HepG2 (cell line): ENCODE measurements around the gene IRF4. TPM values are rescaled to one million over a fixed set of nuclear protein-coding genes. Genes with fewer than 3 reads are reported as not detected.

Experiments
- ATF3 ChIP-seq: sonication (generic); formaldehyde crosslinking; IDR thresholded peaks from 2 replicates; pipeline ENCODE4 v1.4.0; 2020; ENCODE audit warnings: missing genetic modification reagents
- CBX1 ChIP-seq: IDR thresholded peaks from one replicate; pipeline ENCODE4 v1.6.1; 2016; ENCODE audit warnings: antibody characterized with exemption, low read depth
- GZF1 ChIP-seq: sonication (generic); formaldehyde crosslinking; IDR thresholded peaks from 2 replicates; pipeline ENCODE4 v1.5.1; 2020; ENCODE audit warnings: mild to moderate bottlenecking, missing genetic modification reagents
- HNF1A ChIP-seq, 2 experiments: sonication (generic) in 1 of 2; formaldehyde crosslinking in 1 of 2; IDR thresholded peaks; 2 replicates each; pipeline versions ENCODE4 v1.4.0 to v1.6.1; 2016 to 2020; ENCODE audit warnings: borderline replicate concordance in 1 of 2, low read depth in 1 of 2, mild to moderate bottlenecking in 1 of 2, missing genetic modification reagents in 1 of 2
- PITX1 ChIP-seq: sonication (generic); formaldehyde crosslinking; IDR thresholded peaks from 2 replicates; pipeline ENCODE4 v1.5.1; 2020; ENCODE audit warnings: mild to moderate bottlenecking, missing genetic modification reagents
- ZBTB10 ChIP-seq: sonication (generic); formaldehyde crosslinking; IDR thresholded peaks from 2 replicates; pipeline ENCODE4 v1.4.0; 2020; ENCODE audit warnings: missing genetic modification reagents, borderline replicate concordance
- ZNF124 ChIP-seq: sonication (generic); formaldehyde crosslinking; IDR thresholded peaks from 2 replicates; pipeline ENCODE4 v1.4.0; 2020; ENCODE audit warnings: missing genetic modification reagents
- ZNF205 ChIP-seq: IDR thresholded peaks from 2 replicates; pipeline ENCODE4 v1.6.1; 2018; ENCODE audit warnings: missing biosample characterization, missing genetic modification reagents
- ZNF3 ChIP-seq: IDR thresholded peaks from 2 replicates; pipeline ENCODE4 v1.7.0; 2017; ENCODE audit warnings: inconsistent platforms
- ZNF407 ChIP-seq: sonication (generic); formaldehyde crosslinking; IDR thresholded peaks from one replicate; pipeline ENCODE4 v1.5.1; 2020; ENCODE audit warnings: mild to moderate bottlenecking, missing genetic modification reagents; ENCODE audit errors: not compliant biosample characterization
- ZNF737 ChIP-seq: sonication (generic); formaldehyde crosslinking; IDR thresholded peaks from 2 replicates; pipeline ENCODE4 v1.5.0; 2020; ENCODE audit warnings: missing genetic modification reagents, mild to moderate bottlenecking, borderline replicate concordance
- polyA plus RNA-seq, 8 experiments: library from polyadenylated mRNA; depleted of rRNA in 3 of 8; stranded (reverse) in 7 of 8; unstranded in 1 of 8; fragments of >200 nt; fragmentation: Illumina TruSeq in 4 of 8; extraction: Trizol in 4 of 8; gene quantifications; 2 replicates each; pipeline versions ENCODE4 v1.2.1 to v1.2.3, GENCODE V29; 2011 to 2016; ENCODE audit warnings: low read depth in 4 of 8, missing spikeins in 1 of 8, mixed read lengths in 1 of 8; ENCODE audit not compliant: insufficient read depth in 1 of 8
- total RNA-seq, 5 experiments: library from RNA; depleted of rRNA; stranded (reverse); fragments of >200 nt; fragmentation: Illumina TruSeq; extraction: Trizol; gene quantifications; 2 replicates each; pipeline ENCODE4 v1.2.3, GENCODE V29; 2016; ENCODE audit warnings: low read depth in 1 of 5

IRF4 gene
- total and polyA plus RNA-seq, 2 of the 13 experiments (the other 11 are each of a cell fraction or from before 2014, with no cell fraction given) = 0.07 to 0.09 TPM

- TF ChIP-seq ZNF407 (CRISPR knock-in tag) (peak; percentile 41), ZNF205 (CRISPR knock-in tag) (0 out of 2 replicates have a peak, but pooled peaks have one; percentile 55), HNF1A (IDR thresholded peaks at IDR 0.05; ENCODE audit: low read depth) (no peak), HNF1A (CRISPR knock-in tag; IDR thresholded peaks at IDR 0.05; ENCODE audit: borderline replicate concordance) (0 out of 2 replicates have a peak, but pooled peaks have one; percentile 25), PITX1 (CRISPR knock-in tag) (no peak), ZBTB10 (CRISPR knock-in tag) (no peak), ATF3 (CRISPR knock-in tag) (peak; percentile 13; the same call in 1 of the 2 replicates), ZNF124 (CRISPR knock-in tag) (0 out of 2 replicates have a peak, but pooled peaks have one; percentile 27), GZF1 (CRISPR knock-in tag) (no peak), ZNF3 (CRISPR knock-in tag) (peak; percentile 96), ZNF737 (no peak), CBX1 (no peak)
These were observed 30.0 kb upstream of the IRF4 start (continued) for GRCh38 chr6:361411-362132.
